Liver (tissue), 3 donors: ENCODE data around the gene MAGI1.

Source experiments
- CTCF ChIP-seq: fragments of 150-350 bp; IDR thresholded peaks from 2 replicates; pipeline ENCODE4 v1.5.1; 2017; ENCODE audit warnings: improper control_type of control experiment, low read depth, low read length; ENCODE audit not compliant: missing input control
- EGR1 ChIP-seq, 2 donors: IDR thresholded peaks; 2 replicates each; pipeline ENCODE4 v1.6.1; 2016 to 2018; ENCODE audit warnings: antibody characterized with exemption in 2 of 2, low read depth in 2 of 2
- FOXA1 ChIP-seq: IDR thresholded peaks from 2 replicates; pipeline ENCODE4 v1.6.1; 2016; ENCODE audit warnings: antibody characterized with exemption
- JUND ChIP-seq, 2 donors: IDR thresholded peaks; 2 replicates each; pipeline ENCODE4 v1.6.1; 2016; ENCODE audit warnings: antibody characterized with exemption in 2 of 2
- MAX ChIP-seq: IDR thresholded peaks from 2 replicates; pipeline ENCODE4 v1.6.1; 2016; ENCODE audit warnings: antibody characterized with exemption
- RAD21 ChIP-seq, 2 donors: IDR thresholded peaks; 2 replicates each; pipeline ENCODE4 v1.6.1; 2016; ENCODE audit warnings: antibody characterized with exemption in 2 of 2, mild to moderate bottlenecking in 2 of 2
- SP1 ChIP-seq: IDR thresholded peaks from 2 replicates; pipeline ENCODE4 v1.6.1; 2018; ENCODE audit warnings: antibody characterized with exemption, mild to moderate bottlenecking
- YY1 ChIP-seq: IDR thresholded peaks from 2 replicates; pipeline ENCODE4 v1.6.1; 2016; ENCODE audit warnings: antibody characterized with exemption, mild to moderate bottlenecking
- ZBTB33 ChIP-seq: IDR thresholded peaks from 2 replicates; pipeline ENCODE4 v1.6.1; 2016; ENCODE audit warnings: antibody characterized with exemption
- TF ChIP-seq, protein P1 (sequence below): IDR thresholded peaks from 2 replicates; pipeline ENCODE4 v1.6.1; 2016; ENCODE audit warnings: antibody characterized with exemption, mild to moderate bottlenecking
- TF ChIP-seq, protein P2 (sequence below): IDR thresholded peaks from 2 replicates; pipeline ENCODE4 v1.6.1; 2016; ENCODE audit warnings: antibody characterized with exemption
- donor health status: healthy.
- donor health status: healthy.

DNA sequence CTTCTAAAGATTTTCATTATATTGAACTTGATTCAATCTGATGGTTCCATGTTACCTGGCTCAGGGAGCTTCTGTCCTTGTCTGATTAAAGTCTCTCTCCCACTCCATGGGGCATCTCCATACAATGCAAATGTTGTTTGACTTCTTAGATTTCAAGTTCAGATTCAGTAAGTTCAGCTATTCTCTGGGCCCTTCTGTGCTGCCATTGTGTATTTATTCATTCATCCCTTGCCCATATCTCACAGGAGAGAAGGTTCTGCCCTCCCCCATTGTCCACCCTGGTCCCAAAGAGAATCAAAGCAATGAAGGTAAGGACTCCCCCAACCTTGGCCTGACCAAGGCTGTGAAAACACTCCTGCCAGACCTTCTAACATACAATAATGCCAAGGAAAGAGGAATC is 669.9 kb downstream of the MAGI1 start:
- no peak for TF ChIP-seq CTCF
- no peak for TF ChIP-seq RAD21 (IDR thresholded peaks at IDR 0.05)
- TF ChIP-seq ZBTB33: no peak
- TF ChIP-seq, protein P1, sequence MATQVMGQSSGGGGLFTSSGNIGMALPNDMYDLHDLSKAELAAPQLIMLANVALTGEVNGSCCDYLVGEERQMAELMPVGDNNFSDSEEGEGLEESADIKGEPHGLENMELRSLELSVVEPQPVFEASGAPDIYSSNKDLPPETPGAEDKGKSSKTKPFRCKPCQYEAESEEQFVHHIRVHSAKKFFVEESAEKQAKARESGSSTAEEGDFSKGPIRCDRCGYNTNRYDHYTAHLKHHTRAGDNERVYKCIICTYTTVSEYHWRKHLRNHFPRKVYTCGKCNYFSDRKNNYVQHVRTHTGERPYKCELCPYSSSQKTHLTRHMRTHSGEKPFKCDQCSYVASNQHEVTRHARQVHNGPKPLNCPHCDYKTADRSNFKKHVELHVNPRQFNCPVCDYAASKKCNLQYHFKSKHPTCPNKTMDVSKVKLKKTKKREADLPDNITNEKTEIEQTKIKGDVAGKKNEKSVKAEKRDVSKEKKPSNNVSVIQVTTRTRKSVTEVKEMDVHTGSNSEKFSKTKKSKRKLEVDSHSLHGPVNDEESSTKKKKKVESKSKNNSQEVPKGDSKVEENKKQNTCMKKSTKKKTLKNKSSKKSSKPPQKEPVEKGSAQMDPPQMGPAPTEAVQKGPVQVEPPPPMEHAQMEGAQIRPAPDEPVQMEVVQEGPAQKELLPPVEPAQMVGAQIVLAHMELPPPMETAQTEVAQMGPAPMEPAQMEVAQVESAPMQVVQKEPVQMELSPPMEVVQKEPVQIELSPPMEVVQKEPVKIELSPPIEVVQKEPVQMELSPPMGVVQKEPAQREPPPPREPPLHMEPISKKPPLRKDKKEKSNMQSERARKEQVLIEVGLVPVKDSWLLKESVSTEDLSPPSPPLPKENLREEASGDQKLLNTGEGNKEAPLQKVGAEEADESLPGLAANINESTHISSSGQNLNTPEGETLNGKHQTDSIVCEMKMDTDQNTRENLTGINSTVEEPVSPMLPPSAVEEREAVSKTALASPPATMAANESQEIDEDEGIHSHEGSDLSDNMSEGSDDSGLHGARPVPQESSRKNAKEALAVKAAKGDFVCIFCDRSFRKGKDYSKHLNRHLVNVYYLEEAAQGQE: no peak
- no peak for TF ChIP-seq SP1
- TF ChIP-seq JUND (IDR thresholded peaks at IDR 0.05): no peak
- no peak for TF ChIP-seq FOXA1
- TF ChIP-seq MAX: no peak
- no peak for TF ChIP-seq EGR1 (IDR thresholded peaks at IDR 0.05; ENCODE audit: low read depth in 2 of 2)
- TF ChIP-seq, protein P2, sequence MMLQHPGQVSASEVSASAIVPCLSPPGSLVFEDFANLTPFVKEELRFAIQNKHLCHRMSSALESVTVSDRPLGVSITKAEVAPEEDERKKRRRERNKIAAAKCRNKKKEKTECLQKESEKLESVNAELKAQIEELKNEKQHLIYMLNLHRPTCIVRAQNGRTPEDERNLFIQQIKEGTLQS: no peak
- TF ChIP-seq YY1: no peak
